ENCODE measurements around the gene PIK3CB.

The PIK3CB gene

DNA sequence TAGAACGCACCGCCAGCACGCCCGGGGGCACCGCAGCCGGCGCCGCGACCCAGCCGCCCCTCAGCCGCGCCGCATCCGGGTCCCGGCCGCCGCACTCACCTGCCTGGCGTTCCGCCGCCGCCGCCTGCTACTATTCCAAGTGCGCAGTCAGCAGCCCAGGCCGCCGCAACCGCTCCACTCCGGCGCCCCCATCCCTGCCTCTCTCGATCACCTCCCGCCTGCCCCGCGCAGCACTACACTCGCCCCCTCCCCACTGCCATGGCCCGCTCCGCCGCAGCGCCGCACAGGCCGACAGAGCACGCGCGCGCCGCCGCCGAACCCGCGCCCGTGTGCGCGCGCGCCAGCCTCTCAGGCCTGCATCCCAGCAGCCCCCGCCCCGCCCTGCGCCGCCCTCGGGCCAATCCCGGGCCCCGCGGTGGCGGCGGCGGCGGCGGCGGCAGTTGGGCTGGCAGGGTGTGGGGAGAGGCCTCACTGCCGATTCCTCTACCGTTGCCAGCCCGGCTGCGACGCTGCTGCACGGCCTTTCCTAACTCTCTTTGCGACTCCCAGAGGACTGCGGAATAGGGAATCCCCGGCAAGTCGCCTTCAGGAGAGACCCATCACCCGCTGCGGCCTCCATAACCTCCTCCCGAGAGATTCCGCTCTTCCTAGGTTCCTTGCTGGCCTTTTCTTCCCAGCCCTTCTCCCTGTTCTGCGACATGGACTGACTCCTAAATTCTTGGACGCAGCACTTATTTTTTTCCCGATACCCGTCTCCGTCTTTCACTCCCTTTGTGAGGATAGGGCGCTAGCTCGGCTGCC is at the start of gene PIK3CB:
PIK3CB (minus strand) TSS at position 333 of the 801 bp plus-strand sequence. CDS start 75,585 bp downstream, outside the sequence.
- DNase-seq (ENCODE audit: low read depth), result peak; percentile 81

DNA sequence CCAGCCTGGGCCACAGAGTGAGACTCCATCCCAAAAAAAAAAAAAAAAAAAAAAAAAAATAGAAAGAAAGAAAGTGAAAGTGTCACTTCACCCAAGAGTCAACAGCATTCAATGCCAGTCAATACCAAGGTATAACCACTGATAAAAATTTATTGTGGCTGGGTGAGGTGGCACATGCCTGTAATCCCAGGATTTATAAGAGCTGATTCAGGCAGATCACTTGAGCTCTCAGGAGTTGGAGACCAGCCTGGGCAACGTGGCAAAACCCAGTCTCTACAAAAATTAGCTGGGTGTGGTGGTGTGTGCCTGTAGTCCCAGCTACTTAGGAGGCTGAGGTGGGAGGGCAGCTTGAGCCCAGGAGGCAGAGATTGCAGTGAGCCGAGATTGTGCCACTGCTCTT is 46.5 kb upstream of the PIK3CB start:
- no peak for DNase-seq (ENCODE audit: low read depth)

DNA sequence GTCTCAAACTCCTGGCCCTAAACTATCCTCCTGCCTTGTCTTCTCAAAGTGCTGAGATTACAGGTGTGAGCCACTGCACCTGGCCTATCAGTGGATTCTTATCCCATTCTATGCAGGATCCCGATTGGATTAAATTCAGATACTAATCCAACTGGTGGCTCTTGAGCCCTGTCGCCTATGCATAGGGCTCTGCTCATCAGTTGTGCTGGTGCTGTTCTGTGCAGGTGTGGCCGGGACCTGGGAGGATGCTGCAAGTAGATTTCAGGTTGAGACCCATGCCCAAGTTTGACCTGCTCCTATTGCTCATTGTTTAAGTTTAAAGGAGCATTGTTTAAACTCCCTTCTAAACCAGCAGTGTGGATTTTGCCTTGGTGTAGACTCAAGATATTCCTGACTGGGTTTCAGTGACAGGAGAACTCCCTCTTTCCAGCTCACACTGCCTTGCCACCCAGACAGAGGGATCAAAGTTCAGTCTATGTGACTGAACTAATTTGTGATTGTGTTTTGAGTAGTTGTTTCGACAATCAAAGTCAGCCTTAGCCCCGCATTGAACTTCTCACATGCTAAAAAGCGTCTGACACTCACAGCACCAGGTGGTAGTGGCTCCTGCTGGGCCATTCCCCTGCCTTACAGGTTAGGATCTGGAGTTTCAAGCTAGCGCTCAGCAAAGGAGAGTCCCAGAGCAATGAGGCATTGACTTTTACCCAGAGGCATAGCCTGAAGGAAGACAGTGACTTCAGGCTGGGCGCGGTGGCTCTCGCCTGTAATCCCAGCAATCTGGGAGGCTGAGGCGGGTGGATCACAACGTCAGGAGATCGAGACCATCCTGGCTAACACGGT is 45.0 kb upstream of the PIK3CB start:
- no peak for DNase-seq (ENCODE audit: low read depth)

DNA sequence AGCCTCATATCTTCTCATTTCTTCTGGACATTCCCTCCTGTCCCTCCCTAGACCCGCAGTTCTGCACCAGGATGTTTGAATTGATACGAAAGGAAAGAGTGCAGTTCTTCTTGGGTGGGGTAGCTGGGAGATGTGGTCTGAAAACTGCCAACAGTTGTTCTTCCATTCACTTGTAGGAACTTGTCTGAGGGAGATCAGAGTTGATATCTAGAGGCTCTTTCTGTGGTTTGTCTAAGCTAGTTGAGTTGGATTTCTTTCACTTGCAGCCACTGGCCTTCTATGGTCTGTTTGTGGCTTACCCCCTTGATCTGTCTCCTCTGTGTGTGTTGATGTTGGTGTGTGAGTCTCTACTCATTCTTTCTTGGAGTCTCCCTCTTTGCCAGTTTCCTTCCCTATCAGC is 42.5 kb upstream of the PIK3CB start:
- no peak for DNase-seq (ENCODE audit: low read depth)

DNA sequence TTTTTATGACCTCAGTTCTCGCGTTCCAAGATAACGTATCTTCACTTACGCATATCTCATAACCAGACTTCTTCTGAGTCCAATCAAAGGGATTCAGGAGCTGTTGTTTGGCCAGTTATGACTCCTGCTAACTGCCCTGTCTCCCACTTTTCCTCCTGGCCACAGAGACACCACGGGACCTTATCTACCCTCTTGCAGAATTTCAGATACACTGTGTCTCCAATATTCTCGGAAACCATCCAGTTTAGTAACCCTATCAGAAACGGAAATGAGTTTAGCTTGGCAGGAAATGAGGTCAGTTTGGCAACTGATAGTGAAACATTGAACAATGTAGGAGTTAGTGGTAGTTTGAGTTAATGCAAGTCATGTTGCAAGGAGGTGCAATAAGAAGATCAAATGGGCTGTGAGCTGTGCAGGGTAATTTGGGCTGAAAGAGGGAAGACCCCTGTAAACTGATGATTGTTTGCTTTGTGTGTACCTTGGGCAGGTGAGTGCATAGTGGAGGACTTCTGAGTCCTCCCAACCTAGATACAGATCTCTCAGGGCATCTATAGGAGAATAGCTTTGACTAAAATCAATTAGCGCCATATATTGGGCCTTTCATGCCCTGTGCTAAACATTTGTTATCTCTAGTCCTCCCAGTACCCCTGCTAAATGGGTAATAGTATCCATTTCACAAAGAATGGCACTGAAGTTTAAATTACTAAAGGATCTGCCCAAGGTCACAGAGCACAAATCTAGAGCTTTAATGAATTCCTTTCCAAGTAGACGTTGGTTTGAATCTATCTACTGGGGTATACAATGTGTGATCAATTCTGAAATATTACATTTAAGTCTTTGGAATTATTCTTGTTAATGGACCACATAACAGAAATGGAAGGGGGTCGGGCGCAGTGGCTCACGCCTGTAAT is 41.3 kb upstream of the PIK3CB start:
- DNase-seq (ENCODE audit: low read depth), result peak; percentile 36

DNA sequence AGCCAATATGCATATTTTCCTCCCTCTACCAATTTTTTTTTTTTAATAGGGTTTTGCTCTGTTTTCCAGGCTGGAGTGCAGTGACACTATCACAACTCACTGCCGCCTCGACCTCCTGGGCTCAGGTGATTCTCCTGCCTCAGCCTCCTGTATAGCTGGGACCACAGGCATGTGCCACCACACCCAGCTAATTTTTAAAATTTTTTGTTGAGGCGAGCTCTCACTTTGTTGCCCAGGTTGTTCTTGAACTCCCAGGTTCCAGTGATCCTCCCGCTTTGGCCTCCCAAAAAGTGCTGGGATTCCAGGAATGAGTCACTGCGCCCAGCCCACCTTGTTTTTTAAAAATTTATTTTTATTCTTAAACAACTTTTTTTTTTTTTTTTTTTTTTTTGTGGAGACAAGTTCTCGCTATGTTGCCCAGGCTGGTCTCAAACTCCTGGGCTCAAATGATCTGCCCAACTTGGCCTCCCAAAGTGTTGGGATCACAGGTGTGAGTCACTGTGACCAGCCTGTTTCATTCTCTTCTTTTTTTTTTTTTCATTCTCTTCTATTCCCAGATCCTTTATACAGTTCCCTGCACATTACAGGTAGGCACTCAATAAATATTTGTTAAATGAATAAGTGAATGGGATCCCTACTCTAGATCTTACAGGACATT is 40.5 kb upstream of the PIK3CB start:
- no peak for DNase-seq (ENCODE audit: low read depth)

DNA sequence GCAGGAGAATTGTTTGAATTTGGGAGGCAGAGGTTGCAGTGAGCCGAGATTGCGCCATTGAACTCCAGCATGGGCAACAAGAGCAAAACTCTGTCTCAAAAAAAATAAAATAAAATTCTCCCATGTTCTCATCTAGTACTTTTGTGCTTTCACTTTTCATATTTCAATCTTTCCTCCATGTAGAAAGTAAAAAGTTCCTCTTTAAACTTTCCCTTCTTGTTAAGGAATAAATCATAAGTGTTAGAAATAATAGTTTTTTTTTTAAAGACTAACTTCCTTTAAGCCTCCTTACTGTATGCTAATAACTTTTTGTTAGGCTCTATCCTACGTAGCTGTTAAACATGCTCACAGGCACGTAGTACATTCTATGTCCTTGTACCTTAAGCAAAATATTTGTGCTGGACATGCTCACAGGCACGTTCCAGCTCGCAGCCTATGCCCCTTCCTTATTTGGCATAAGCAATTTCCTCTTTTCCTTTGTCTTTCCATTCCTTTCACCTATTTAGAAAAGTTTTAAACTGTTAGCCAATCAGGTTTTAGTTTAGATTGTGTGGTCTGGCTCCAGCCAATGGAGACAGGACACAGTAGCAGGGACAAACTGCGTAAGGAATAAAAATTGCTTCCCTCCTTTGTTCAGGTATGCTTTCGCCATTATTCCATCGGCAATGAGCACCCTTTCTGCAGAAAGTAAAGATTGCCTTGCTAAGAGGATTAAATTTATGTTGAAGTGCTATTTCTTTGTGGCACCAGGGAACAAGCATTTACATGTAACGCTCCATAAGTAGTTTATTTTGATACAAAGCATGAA is 38.9 kb upstream of the PIK3CB start:
- DNase-seq (ENCODE audit: low read depth), result no peak

DNA sequence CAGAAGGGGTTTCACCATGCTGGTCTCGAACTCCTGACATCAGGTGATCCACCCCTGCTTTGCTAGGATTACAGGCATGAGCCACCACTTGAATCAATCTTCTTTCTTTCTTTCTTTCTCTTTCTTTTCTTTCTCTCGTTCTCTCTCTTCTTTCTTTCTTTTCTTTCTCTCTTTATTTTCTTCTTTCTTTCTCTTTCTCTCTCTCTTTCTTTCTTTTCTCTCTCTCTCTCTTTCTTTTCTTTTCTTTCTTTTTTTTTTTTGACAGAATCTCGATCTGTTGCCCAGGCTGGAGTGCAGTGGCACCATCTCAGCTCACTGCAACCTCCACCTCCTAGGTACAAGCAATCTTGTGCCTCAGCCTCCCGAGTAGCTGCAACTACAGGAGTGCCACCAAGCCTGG is 37.9 kb upstream of the PIK3CB start:
- no peak for DNase-seq (ENCODE audit: low read depth)

DNA sequence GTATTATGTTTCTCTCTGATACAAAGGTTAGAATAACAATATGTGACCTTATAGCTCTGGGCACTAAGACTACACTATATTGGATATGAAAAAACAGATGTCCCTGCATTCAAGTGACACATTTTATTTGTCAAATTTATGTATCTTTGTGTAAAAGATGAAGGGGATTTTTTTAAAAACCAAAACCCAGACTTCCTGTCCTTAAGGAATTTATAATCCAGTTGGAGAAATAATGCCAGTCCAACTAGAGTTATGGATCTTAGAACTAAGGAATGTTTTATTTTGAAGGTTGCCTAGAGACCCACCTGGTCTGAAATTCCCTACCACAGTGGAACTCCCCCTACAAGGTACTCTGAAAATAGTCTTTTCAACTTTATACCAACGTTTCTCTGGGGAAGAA is 33.3 kb upstream of the PIK3CB start:
- DNase-seq (ENCODE audit: low read depth), result no peak

DNA sequence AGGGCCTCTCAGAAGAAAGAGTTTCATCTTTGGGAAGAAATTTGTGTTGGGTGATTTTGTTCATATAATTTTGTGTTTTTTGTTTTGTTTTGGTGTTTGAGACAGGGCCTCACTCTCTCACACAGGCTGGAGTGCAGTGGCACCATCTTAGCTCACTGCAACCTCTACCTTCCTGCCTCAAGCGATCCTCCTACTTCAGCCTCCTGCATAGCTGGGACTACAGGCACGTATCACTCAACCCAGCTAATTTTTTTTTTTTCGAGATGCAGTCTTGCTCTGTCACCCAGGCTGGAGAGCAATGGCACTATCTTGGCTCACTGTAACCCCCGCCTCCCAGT is 29.0 kb upstream of the PIK3CB start:
- DNase-seq (ENCODE audit: low read depth), result no peak

DNA sequence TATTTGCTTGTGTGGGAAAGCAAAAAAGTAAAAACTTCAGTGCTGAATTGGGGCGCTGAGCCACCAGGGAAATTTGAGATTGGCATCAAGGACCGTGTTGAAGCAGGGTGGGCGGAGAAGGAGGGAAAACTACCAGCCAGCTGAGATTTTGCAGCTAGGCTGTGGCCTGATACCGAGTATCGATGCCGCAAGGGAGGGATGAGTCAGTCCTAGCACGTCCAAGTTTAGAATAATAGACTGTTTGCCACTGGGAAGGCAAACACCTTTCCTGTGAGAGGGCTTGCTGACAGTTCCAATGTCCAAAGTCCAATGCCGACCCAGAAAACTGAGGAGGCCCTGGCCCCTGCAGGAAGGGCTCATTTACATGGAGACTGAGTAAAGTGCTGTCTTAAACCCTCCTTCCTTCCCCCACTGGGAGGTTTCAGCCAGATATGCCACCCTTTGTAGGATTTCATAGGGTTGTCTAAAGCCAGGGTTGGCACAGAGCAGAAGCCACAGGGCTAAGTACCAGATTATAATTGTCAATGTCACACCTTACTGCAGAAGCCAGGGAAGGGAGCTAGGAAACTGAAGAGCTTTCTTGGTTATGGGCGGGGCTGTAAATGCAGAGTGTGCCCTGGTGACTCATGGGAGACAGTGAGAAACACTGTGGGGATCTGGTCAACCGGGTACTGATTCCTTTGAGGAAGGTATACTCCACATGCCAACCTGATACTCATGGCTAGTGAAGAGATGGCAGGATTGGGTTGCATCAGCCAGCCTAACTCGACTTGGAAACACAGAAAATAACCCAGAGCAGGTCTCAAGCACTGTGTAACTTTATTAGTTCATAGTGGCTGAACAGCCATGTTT is 28.4 kb upstream of the PIK3CB start:
- DNase-seq (ENCODE audit: low read depth), result peak; percentile 72

DNA sequence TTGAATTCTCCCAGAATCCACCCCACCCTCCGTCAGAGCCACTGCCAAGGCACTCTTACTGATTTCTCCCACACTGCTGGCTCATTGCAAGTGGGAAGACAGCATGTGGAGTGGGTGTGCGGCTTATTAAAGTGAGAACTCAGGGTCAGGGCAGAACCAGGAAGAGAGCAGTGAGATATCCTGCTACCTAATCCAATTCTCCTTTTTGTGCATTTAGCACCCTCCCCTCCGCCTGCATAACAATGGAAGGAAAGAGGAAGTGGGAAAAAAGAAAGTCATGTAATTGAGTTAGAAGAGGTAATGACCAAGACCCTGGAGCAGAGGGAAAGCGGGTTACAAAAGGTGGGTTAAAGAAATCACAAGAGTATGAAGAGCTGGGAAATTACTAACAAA is 27.8 kb upstream of the PIK3CB start:
- DNase-seq (ENCODE audit: low read depth), result no peak

DNA sequence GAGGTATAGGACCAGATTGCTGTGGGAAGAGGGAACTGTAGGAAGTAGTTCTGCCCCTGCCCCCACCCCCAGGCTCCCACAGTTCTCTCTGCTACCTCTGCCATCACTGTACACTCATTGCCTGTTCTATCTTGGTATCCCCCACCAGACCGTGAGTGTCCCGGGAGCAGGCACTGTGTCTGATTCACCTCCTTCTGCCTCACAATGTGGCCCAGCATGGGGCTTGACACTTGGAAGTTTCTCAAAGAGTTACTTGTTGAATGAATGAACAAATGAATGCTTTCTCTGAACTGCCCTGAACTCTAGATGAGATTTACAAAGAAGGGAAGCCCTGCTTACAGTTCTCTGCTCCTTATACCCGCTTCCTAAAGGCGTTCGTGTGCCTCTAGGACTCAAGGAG is 27.1 kb upstream of the PIK3CB start:
- peak; percentile 64 for DNase-seq (ENCODE audit: low read depth)

DNA sequence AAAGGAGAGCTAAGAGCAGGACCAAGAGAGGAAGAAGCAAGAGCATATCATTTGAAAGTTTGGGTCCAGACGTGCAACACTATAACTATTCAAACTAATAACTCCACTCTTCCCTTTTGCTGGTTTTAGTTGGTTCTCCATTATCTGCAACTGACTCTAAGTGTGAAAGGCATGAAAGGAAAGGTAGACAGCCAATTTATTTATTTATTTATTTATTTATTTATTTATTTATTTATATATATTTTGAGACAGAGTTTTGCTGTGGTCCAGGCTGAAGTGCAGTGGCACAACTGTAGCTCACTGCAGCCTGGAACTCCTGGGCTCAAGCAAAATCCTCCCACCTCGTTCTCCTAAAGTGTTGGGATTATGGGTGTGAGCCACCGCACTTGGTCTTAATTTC is 22.1 kb upstream of the PIK3CB start:
- DNase-seq (ENCODE audit: low read depth), result no peak

DNA sequence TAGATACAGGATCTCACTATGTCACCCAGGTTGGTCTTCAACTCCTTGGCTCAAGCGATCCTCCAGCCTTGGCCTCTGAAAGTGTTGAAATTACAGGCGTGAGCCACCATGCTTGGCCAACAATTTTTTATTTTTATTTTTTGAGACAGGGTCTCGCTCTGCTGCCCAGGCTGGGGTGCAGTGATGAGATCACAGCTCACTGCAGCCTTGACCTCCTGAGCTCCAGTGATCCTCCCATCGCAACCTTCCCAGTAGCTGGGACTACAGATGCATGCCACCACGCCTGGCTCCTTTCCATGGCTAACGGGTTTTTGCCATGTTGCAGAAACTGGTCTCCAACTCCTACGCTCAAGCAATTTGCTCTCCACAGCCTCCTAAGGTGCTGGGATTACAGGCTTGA is 20.2 kb upstream of the PIK3CB start:
- DNase-seq (ENCODE audit: low read depth), result no peak

DNA sequence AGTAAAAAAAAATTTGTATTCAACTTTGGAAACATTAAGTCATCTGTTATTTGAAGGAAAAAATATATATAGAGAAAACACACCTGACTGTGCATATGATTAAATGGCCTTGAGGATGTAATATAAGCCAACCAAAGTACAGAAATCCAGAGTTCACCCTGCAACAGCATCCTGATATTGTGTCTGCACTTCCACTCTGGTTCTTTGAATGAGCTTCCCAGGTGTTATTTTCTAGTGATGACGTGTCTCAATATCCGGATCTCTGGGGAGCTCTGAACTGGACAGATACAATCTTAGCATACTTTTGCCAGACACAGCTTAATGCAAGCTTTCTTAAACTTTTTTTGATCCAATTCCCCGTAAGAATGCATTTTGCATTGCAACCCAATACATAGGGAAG is 19.5 kb upstream of the PIK3CB start:
- peak; percentile 15 for DNase-seq (ENCODE audit: low read depth)

DNA sequence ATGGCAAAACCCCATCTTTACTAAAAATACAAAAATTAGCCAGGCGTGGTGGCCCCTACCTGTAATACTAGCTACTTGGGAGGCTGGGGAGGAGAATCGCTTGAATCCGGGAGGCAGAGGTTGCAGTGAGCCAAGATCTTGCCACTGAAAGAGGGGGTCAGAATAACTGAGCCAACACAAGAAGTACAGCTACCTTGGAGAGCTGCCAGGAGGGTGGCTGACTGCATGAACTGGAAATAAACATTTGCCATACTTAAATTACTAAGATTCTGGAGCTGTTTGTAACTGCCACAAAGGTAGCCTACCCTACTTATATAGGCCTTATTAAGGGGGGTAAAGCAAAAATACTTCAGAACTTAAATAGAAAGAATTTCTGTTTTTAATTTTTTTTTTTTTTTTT is 15.4 kb upstream of the PIK3CB start:
- peak; percentile 58 for DNase-seq (ENCODE audit: low read depth)

DNA sequence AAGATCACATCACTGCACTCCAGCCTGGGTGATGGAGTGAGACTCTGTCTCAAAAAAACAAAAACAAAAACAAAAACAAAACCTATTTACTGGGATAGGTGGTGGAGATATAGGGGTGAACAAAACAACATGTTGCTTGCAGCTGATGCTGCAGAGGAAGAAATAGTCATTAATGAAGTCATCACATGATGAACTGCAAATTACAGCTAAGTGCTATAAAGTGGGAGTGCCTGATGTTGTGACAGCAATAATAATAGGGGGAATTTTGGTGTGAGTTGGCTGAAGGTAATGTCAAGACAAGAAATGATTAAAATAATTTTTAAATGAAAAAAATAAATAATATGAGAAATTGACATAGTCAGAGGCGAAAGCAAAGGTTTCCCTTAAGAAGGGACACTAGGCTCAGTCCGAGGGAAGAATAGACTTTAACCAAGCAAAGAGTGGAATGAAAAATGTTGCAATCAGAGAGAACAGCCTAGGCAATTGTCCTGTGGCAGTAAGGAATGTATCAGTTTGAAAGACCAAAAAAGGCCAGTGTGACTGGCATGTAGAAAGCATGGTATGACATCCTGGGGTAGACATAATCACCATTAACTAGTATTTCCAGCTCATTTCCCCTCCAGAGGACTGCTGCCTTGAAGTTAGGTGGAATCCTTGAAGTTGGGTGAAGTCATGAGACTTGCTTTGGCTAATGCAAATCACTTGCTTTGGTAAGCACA is 14.7 kb upstream of the PIK3CB start:
- DNase-seq (ENCODE audit: low read depth), result no peak

DNA sequence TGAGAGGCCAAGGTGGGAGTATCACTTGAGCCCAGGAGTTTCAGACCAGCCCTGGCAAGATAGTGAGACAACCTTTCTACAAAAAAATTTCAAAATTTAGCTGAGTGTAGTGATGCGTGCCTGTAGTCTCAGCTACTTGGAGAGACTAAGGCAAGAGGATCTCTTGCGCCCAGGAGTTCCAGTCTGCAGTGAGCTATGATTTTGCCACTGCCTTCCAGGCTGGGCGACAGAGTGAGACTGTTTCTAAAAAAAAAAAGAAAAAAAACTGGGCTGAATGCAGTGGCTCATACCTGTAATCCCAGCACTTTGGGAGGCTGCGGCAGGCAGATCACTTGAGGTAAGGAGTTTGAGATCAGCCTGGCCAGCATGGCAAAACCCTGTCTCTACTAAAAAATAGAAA is 14.0 kb upstream of the PIK3CB start:
- no peak for DNase-seq (ENCODE audit: low read depth)
